GM18861 (cell line): ENCODE data around the gene PRDX6.
"Not testable (repeated sequence)": the region's sequence is repeated elsewhere in the genome, so short reads cannot be mapped to it uniquely, and the experiment has no call there.

Experiments used
- ATAC-seq: cut with Tn5 transposase; IDR thresholded peaks from one replicate; pipeline ENCODE4 v1.9.1; 2021; ENCODE audit not compliant: unreplicated experiment

Gene PRDX6

DNA sequence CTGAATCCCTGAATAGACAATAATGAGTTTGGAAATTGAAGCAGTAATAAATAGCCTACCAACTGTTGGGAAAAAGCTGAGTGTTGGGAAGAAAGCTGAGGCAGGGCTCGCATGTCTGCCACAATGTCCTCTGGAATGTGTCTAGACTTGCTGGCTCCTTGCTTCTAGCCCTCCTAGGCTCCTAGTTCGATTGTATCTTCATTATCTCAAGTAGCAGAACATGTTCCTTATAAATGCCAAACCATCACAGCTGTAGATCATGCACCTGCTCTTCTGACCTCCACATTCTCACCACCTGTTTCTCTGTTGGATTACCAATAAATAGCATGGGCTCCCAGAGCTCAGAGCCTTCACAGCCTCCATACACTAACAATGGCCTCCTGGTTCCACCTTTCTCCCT lies 12.9 kb upstream of the PRDX6 start:
- not testable (repeated sequence) for ATAC-seq

DNA sequence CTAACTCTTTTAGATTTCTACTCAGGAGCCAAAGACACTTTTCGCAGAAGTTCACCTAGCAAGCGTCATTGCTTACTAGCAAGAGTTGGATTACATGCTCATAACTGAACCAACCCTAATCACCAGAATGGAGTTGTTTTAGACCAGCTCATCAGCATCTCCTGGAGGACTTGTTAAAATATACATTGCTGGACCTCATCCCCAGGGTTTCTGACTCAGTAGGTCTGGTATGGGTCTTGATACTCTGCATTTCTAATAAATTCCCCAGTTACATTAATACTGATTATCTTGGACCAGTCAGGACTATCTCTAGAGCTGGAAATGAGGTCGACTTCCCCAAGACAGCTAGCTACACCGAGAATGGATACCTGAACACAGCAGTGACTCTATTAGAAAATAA lies 9.7 kb upstream of the PRDX6 start:
- ATAC-seq = no peak

DNA sequence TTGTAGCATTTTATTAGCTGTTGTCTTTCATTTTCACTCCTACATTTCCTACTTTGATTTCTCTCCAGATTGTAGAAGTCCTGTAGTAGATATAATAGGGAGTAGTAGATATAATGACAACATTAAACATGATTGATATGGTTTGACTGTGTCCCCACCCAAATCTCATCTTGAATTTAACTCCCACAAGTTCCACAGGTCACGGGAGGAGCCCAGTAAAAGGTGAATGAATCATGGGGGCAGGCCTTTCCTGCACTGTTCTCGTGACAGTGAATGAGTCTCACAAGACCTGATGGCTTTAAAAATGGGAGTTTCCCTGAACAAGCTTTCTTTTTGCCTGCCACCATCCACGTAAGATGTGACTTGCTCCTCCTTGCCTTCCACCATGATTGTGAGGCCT lies 7.5 kb upstream of the PRDX6 start:
- no peak for ATAC-seq

DNA sequence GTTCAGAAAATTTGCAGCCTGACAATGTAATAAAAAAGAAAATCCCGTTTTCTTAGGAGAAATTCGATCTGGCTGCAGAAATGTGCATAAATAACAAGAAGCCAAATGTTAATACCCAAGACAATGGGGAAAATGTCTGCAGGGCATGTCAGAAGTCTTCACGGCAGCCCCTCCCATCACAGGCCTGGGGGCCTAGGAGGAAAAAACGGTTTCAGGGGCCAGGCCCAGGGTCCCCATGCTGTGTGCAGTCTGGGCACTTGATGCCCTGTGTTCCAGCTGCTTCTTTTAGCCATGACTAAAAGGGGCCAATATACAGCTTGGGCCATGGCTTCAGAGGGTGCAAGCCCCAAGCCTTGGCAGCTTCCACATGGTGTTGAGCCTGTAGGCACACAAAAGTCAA lies 6.5 kb upstream of the PRDX6 start:
- no peak for ATAC-seq

DNA sequence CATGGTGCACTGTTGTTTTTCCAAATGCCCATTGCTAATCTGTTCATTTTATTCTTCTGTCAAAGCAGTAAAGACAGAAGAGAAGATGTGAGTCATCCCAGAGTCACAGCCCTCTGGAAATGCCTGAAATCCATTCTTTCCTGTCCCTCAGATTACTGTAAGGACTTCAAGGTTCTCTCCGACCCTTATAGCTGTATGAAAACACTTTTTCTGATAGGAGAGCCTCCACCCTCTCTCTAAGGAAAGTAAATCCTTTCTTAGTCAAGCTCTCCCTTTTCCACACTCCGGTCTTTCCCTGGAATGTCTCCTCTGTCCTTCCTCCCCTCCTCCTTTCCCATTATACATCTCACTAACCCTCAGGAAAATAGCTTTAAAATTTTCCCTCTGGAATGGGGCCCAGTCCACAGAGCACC lies 3.5 kb upstream of the PRDX6 start:
- no peak for ATAC-seq

DNA sequence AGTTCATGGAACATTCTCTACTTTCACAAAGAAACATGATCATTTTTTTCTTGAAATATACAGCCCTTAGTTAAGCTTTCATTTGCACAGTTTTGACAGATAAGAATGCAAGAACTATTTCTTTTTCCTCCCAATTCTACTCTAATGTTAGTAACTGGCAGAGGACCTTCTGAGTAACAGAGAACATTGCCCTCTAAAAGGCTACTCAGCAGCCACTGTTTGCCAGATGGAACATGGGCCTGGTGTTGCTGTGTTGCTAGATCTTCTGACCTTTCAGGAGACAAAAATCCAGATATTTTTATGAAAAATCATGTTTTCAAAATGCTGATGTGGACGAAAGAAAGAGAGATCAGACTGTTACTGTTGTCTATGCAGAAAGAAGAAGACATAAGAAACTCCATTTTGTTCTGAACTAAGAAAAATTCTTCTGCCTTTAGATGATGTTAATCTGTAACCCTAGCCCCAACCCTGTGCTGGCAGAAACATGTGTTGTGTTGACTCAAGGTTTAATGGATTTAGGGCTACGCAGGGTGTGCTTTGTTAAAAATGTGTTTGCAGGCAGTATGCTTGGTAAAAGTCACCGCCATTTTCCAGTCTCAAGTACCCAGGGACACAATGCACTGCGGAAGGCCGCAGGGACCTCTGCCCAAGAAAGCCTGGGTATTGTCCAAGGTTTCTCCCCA lies 2.9 kb upstream of the PRDX6 start:
- ATAC-seq = no peak

DNA sequence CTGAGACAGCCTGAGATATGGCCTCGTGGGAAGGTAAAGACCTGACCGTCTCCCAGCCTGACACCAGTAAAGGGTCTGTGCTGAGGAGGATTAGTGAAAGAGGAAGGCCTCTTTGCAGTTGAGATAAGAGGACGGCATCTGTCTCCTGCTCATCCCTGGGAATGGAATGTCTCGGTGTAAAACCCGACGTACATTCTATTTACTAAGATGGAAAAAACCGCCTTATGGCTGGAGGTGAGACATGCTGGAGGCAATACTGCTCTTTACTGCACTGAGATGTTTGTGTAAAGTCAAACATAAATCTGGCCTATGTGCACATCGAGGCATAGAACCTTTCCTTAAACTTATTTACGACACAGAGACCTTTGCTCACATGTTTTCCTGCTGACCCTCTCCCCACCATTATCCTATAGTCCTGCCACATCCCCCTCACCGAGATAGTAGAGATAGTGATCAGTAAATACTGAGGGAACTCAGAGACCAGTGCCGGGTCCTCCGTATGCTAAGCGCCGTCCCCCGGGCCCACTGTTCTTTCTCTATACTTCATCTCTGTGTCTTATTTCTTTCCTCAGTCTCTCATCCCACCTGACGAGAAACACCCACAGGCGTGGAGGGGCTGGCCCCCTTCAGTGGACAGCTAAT lies 2.2 kb upstream of the PRDX6 start:
- ATAC-seq = not testable (repeated sequence)

DNA sequence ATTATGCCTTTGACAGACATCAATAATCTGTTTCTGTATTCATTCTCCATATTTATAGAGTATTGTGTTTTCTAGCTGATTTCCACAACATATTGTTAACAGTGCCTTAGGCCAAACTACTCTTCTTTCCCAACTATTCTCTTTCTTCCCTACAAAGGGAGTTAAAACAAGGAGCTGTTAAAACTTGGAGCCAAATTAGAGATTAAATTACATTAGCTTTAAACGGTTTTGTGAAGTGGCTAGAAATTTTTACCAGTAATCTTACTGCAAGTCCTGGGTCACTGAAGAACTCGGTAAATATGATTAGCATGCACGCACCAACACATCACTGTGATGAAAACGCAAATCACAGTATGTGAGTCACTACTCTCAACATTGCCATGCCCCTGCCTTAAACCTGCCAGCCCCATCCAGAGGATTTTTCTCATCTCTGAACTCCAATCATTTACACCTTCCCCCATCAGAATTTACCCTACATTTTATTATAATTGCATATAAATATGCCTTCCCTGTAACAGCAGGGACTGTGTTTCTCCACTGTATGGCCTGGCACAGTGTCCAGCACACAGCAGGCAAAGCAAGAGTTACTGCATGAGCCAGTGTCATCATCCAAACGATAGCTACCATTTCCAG lies 1.5 kb upstream of the PRDX6 start:
- no peak for ATAC-seq

DNA sequence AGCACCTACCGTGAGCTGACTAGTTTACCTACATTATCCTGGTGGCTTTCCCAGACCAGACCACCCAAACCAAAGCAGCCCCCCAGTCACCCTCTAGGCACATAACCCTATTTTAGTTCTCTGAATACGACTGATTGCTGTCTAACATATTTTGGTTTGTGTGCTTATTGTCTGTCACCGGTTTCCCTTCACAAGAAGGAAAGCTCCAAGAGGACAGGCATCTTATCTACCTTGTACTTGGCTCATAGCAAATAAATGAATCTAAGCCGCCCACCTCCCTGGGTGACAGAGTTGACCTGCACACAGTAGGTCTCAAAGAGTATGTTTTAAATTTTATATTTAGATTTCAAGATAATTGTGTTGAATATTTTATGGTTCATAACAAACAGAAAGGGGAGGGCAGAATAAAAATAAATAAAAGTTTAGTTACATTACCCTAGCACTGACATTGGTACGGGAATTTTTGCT lies 904 bp upstream of the PRDX6 start:
- no peak for ATAC-seq

DNA sequence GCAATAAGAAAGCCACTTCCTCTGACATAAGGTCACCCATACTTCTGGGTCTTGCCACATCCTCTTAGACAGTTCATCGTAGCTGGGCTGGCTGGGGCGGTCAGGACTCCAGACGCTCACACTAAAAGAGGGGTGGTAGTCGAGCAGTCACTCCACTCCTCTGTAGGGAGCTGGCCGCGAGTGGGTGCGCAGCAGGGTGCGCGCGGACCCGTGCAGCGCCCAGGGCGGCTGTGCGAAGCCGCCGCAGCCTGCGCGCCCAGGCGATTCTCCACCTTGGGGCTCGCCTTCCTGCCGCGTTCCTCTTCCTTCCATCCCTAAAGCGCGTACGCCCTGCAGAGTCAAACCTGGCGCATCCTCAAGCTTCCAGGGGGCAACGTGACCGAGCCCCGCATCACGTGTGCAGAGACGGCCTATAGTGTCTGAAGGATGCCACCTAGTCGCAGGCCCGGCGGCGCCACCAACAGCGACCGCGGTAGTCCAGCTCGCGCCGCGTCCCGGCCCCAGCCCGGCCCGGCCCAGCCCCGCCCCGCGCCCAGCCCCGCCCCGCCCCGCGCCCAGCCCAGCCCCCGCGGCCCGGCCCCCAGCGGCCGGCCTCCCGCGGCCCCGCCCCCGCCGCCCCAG lies 360 bp upstream of the PRDX6 start:
- ATAC-seq = peak; percentile 86

DNA sequence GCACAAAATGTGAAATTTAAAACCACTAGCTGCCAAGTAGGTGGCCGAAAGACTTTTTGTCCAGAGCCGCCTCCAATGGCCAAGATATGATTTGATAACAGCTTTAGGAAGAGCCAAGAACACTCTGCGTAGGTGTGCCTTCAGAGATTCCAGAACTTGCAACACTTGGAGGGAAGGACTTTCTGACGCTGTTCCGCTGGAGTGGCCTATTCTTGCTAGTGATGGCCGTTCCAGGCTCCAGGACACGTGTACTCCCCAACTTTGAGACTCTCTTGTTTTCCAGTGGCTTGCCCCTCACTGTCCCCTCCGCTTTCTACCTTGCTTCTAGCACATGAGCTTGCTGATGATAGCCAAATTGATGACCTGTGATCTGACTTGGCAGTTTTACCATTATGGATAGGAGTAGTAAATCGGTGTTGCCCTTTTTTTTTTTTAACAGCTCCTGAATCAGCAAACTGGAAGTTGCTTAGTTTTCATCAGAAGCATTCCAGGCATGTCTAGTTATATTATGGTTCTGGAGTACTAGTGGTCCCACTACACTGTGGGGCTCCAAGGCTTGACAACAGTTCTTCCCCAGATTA lies 1.0 kb downstream of the PRDX6 start:
- ATAC-seq = no peak

DNA sequence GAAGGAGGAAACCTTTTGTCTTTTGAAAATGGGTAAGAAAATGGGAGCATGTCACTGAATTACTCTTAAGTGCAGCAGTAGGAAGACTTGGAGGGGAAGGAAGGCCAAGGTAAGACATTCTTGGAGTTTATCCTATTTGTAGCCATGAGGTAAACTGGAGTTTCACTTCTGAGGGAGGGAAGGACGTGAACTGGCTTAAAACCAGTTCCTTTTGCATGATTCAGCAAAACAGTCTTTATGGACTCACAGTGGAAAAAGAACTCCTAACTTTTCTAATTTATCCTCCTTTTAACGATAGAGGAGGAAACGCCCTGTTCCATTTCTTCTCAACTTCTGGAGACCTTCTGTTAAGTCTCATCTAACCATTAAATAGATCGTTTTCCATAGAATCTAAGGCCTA lies 2.5 kb downstream of the PRDX6 start:
- no peak for ATAC-seq

DNA sequence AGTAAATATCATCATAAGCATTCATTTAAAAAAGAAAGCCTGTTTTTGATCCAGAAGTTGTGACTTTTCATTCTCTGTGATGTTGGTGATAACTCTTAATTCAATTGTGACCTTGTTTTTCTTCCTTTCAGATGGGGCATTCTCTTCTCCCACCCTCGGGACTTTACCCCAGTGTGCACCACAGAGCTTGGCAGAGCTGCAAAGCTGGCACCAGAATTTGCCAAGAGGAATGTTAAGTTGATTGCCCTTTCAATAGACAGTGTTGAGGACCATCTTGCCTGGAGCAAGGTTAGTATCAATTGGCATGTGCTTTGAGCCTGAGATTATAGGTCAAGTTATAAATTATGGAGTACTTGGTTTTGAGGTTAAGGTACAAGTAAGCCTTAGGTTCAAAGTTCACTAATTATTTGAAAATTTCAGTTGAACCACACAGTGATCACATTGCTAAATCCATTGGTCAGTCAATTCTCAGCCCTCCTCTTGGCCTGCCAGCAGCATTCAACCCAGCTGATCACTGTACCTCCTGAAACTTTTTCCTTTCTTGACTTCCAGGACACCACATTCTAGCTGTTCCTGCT lies 4.1 kb downstream of the PRDX6 start:
- ATAC-seq = no peak

DNA sequence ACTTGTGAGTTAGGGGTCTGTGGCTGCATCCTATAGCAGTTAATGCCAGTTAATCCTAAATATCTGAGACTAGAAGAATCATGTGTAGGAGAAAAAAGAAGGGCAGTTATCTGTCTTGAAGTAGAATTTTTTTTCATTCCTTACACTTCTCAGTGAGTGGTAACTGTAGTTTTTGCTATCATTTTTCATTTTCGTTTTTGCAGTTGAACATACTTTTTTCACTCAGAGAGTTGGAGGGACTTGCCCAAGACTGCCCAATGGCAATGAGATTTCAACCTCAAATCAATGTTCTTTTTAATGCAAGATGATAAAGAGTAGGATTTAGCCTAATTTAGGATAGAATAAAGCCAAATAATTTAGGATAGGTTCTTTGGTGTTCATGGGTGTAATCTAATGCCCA lies 5.5 kb downstream of the PRDX6 start:
- ATAC-seq = no peak

DNA sequence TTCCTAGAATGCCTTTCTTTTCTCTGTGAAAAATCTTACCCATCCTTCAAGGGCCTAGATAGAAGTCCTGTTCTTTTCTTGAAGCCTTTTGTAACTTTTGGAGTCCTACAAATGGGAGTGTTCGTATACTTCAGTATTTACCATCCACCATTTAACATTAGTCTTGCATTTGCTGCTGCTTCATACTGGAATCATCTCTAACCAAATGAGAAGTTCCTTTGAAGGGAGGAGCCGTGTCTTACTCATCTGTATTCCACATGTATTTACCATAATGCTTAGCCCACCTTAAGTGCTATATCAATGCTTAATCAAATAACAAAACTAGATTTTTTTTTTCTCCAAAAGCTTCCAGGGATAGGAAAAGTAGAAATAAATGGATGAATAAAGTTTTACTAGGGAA lies 7.1 kb downstream of the PRDX6 start:
- no peak for ATAC-seq

DNA sequence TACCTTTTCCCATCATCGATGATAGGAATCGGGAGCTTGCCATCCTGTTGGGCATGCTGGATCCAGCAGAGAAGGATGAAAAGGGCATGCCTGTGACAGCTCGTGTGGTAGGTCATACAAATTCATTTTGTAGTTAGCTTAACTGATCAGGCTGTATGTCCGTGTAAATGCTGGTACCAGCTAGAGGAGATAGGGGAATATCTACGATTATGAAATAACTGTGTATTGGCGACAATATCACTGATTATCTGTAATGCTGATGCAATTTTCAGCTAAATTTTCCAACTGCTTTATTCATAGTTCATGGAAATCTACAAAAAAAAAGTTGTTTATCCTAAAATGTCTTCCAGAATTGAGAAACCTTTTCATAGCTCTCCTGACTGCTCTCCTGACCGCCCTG lies 8.3 kb downstream of the PRDX6 start:
- no peak for ATAC-seq

DNA sequence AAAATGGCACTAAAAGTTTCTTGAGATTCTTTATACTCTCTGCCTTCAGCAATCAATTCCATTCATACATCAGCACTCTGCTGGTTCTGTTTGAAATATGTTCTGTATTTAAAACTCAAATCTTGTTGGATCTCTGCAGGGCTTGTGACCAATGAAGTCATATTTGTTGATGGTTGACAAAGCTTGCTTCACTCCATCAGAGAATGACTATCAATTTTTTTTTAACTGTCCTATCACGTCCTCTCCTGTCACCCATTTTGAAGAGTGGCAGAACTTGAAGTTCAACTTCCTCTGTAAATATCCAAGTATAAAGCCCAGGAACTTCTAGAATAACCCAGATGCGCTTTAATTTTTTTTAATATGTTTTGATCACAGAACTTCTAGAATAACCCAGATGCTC lies 10.9 kb downstream of the PRDX6 start:
- no peak for ATAC-seq

DNA sequence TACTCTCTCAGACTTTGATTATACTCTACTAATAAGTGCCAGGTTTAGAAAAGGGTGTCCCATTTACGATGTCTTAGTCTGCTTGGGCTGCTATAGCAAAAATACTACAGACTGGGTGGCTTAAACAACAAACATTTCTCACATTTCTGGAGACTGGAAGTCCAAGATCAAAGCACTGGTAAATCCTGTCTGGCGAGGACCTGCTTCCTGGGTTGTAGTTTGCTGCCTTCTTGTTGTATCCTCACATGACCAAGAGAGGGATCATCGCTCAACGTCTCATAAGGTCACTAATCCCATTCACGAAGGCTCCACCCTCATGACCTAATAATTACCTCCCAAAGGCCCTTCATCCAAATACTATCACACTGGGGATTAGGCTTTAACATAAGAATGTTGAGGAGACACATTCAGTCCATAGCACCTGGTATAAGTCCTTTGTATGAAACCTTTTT lies 12.0 kb downstream of the PRDX6 start:
- no peak for ATAC-seq

DNA sequence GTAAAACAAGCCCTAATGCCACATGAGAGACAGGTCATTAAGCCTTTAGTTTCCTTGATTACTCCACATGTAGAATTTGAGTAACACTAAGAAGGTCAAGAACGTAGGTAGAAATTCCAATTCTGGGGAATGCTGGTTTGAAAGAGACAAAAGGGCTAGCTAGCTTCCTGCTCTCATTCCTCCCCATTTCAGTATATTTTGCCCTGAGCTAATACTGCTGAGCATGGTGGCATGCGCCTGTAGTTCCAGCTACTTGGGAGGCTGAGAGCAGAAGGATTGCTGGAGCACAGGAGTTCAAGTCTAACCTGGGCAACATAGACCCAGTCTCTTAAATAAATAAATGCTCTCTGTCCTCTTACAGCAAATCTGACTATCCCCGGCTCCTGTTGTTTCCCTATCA lies 12.8 kb downstream of the PRDX6 start:
- ATAC-seq = no peak

DNA sequence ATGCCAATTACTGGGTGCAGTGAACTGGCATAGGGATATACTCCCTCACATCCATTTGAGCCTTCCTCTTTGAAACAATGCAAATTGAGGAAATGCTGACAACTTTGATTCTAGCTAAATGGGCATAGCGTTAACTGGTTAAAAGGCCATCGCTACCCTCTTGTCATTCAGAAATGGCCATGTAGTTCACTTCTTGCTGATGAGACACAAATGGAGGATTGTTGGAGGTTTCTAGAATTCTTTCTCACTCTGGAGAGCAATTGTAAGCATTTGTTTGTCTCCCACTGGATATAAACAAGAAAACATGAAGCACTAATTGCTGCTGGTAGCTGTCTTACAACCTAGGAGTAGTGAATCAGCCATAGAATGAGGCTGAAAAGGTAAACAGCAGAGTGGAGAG lies 14.4 kb downstream of the PRDX6 start:
- ATAC-seq = no peak

DNA sequence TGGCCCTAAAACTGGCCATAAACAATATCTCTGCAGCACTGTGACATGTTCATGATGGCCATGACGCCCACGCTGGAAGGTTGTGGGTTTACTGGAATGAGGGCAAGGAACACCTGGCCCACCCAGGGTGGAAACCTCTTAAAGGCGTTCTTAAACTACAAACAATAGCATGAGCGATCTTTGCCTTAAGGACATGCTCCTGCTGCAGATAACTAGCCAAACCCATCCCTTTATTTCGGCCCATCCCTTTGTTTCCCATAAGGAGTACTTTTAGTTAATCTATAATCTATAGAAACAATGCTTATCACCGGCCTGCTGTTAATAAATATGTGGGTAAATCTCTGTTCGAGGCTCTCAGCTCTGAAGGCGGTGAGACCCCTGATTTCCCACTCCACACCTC lies 16.0 kb downstream of the PRDX6 start:
- ATAC-seq = not testable (repeated sequence)
